ENCODE results near the gene FEM1C. TPM values are rescaled to one million over a fixed set of nuclear protein-coding genes. Genes with fewer than 3 reads are reported as not detected.

FEM1C gene
- total RNA-seq, 1 experiment from 2014 or later, result 27.5 TPM

DNA sequence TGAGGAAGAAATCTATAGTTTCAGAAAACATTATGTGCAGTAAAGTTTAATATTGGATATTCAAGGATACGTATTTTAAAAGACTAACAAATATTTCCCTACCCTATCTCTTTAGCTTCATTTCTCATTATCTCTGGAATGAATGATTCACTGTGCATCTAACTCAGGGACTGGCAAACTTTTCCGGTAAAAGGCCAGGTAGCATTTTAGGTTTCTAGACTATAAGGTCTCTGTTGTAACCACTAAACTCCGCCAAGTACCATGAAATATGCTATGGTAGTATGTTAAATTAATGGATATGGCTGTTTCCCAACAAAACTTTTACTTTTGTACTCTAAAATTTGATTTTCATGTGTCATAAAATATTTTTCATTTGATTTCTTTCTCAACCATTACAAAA, 13.2 kb downstream of the FEM1C start:
- Histone ChIP-seq H3K79me2 (ENCODE audit: insufficient read depth, low read length) (peaks cover 100% of the 10 kb centered on the region), H3K4me2 (ENCODE audit: low read length) (no peak overlapping the region), H3K9me2 (ENCODE audit: insufficient read depth) (no peaks in the 10 kb centered on the region), H3K9ac (ENCODE audit: low read length) (no peak overlapping the region), H3K27me3 (ENCODE audit: insufficient read depth, low read length) (no peaks in the 10 kb centered on the region), H3K4me1 (ENCODE audit: control insufficient read depth in 1 of 2, insufficient read depth in 2 of 2, low read length in 2 of 2) (peaks cover 0 to 34% of the 10 kb centered on the region in 2 experiments; a peak in 2 of 4 replicates), H3K4me3 (replicated peaks in 1 of 2; ENCODE audit: low read depth in 1 of 2, low read length in 2 of 2) (no peak overlapping the region), H4K20me1 (ENCODE audit: insufficient read depth) (peaks cover 37% of the 10 kb centered on the region; the same call in 1 of the 2 replicates), H3K9me3 (ENCODE audit: control insufficient read depth in 1 of 2, insufficient read depth in 1 of 2, low read depth in 1 of 2, low read length in 2 of 2) (no peaks in the 10 kb centered on the region), H3K36me3 (ENCODE audit: control insufficient read depth in 1 of 2, insufficient read depth in 2 of 2, low read length in 2 of 2) (peaks cover 0 to 10% of the 10 kb centered on the region in 2 experiments; a peak in 2 of 4 replicates), H3K27ac (ENCODE audit: low read depth, low read length) (no peak overlapping the region), H2AFZ (ENCODE audit: low read depth, low read length, poor library complexity, severe bottlenecking) (no peak overlapping the region)
- intact Hi-C loops (cut with micrococcal nuclease), result loop anchor here (5.0 kb wide), 1 partner anchor 69 kb away; no protein-coding TSS in a partner anchor
- DNase-seq (ENCODE audit: low read depth, low spot score) (no peak), ATAC-seq (no peak)
- BruUV-seq (replicated peaks), result no TSS peak
- ChIA-PET RAD21 (ENCODE audit: low non-redundant PET in 1 of 2, low total read pairs in 2 of 2, uncharacterized antibody in 2 of 2, unreplicated experiment in 2 of 2) (no interaction called here), POLR2A (no interaction called here), CTCF (no interaction called here)
- TF ChIP-seq, protein P1, sequence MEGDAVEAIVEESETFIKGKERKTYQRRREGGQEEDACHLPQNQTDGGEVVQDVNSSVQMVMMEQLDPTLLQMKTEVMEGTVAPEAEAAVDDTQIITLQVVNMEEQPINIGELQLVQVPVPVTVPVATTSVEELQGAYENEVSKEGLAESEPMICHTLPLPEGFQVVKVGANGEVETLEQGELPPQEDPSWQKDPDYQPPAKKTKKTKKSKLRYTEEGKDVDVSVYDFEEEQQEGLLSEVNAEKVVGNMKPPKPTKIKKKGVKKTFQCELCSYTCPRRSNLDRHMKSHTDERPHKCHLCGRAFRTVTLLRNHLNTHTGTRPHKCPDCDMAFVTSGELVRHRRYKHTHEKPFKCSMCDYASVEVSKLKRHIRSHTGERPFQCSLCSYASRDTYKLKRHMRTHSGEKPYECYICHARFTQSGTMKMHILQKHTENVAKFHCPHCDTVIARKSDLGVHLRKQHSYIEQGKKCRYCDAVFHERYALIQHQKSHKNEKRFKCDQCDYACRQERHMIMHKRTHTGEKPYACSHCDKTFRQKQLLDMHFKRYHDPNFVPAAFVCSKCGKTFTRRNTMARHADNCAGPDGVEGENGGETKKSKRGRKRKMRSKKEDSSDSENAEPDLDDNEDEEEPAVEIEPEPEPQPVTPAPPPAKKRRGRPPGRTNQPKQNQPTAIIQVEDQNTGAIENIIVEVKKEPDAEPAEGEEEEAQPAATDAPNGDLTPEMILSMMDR (IDR thresholded peaks at IDR 0.05 in 2 of 3, conservative IDR thresholded peaks at IDR 0.05 in 1 of 3; ENCODE audit: borderline replicate concordance in 1 of 3, insufficient read depth in 1 of 3, low read depth in 2 of 3, low read length in 2 of 3), result no peak
- TF ChIP-seq, protein P2, sequence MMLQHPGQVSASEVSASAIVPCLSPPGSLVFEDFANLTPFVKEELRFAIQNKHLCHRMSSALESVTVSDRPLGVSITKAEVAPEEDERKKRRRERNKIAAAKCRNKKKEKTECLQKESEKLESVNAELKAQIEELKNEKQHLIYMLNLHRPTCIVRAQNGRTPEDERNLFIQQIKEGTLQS (IDR thresholded peaks at IDR 0.05), result no peak
- no peak for TF ChIP-seq ZNF274 (IDR thresholded peaks at IDR 0.05; ENCODE audit: low read depth, low read length)
- TF ChIP-seq EGR1 (IDR thresholded peaks at IDR 0.05; ENCODE audit: low read depth), result no peak
- no peak for TF ChIP-seq RAD21 (IDR thresholded peaks at IDR 0.05; ENCODE audit: low read depth)
- no peak for TF ChIP-seq ZBTB33 (IDR thresholded peaks at IDR 0.05; ENCODE audit: extremely low read depth, insufficient replicate concordance, low read length)
- no peak for TF ChIP-seq SIN3A (IDR thresholded peaks at IDR 0.05; ENCODE audit: low read depth)
- no peak for TF ChIP-seq POLR2AphosphoS5 (IDR thresholded peaks at IDR 0.05; ENCODE audit: low read depth, low read length)
- no peak for TF ChIP-seq SRF (IDR thresholded peaks at IDR 0.05; ENCODE audit: low read depth)

All from HCT116 (cell line).